GM10266 (cell line): Measurements from ENCODE around the gene ARHGEF11.
"Not testable (repeated sequence)": the region's sequence is repeated elsewhere in the genome, so short reads cannot be mapped to it uniquely, and the experiment has no call there.

ENCODE experiments used
- DNase-seq: peaks from one replicate; pipeline ENCODE4 v3.0.0; 2012; ENCODE audit errors: extremely low spot score
- CTCF ChIP-seq: IDR thresholded peaks from 2 replicates; pipeline ENCODE4 v1.5.1; 2012; ENCODE audit warnings: mild to moderate bottlenecking, low read depth; ENCODE audit not compliant: control insufficient read depth, insufficient read depth; ENCODE audit errors: missing control alignments

The ARHGEF11 gene

GRCh38 chr1:156927215-156928042 is 118.1 kb downstream of the ARHGEF11 start:
- peak; percentile 68 for DNase-seq
- peak; percentile 65 for TF ChIP-seq CTCF

- not testable (repeated sequence) for DNase-seq
Measured at GRCh38 chr1:156926695-156927094, 118.8 kb downstream of the ARHGEF11 start.

GRCh38 chr1:156926175-156926574 is 119.4 kb downstream of the ARHGEF11 start:
- no peak for TF ChIP-seq CTCF
- DNase-seq: no peak

GRCh38 chr1:156925154-156926010 is 120.2 kb downstream of the ARHGEF11 start:
- no peak for DNase-seq

GRCh38 chr1:156924478-156925153 is 120.9 kb downstream of the ARHGEF11 start:
- no peak for TF ChIP-seq CTCF
- no peak for DNase-seq

More at GRCh38 chr1:156925154-156926010, 120.2 kb downstream of the ARHGEF11 start:
- TF ChIP-seq CTCF: no peak

- TF ChIP-seq CTCF: no peak
- no peak for DNase-seq
Measured at GRCh38 chr1:156923670-156924477, 121.7 kb downstream of the ARHGEF11 start.
